H9 (cell line): ENCODE results near the gene VPS33A. TPM values are rescaled to one million over a fixed set of nuclear protein-coding genes. Genes with fewer than 3 reads are reported as not detected.

ENCODE experiments used
- DNase-seq: peaks from one replicate; pipeline ENCODE4 v3.0.0-alpha.2; 2017
- H2AFZ ChIP-seq: one replicate; pipeline ENCODE4 v1.6.1; 2013; ENCODE audit warnings: mild to moderate bottlenecking, low read length, control low read depth, moderate library complexity
- H2AK5ac ChIP-seq: 2 replicates; pipeline ENCODE4 v1.6.1; 2013; ENCODE audit warnings: low read length, control low read depth, mixed read lengths; ENCODE audit not compliant: insufficient read length
- H2BK120ac ChIP-seq: one replicate; pipeline ENCODE4 v1.6.1; 2013; ENCODE audit warnings: low read depth, mild to moderate bottlenecking, low read length, control low read depth, inconsistent platforms; ENCODE audit not compliant: poor library complexity, severe bottlenecking
- H2BK12ac ChIP-seq: 2 replicates; pipeline ENCODE4 v1.6.1; 2013; ENCODE audit warnings: low read length, control low read depth, mixed read lengths, low read depth; ENCODE audit not compliant: insufficient read length
- H2BK15ac ChIP-seq: 2 replicates; pipeline ENCODE4 v1.6.1; 2013; ENCODE audit warnings: low read depth, low read length, control low read depth
- H2BK20ac ChIP-seq: one replicate; pipeline ENCODE4 v1.6.1; 2013; ENCODE audit warnings: low read depth, mild to moderate bottlenecking, low read length, control low read depth, inconsistent platforms; ENCODE audit not compliant: poor library complexity, severe bottlenecking
- H2BK5ac ChIP-seq: 2 replicates; pipeline ENCODE4 v1.6.1; 2013; ENCODE audit warnings: low read length, control low read depth, mixed read lengths; ENCODE audit not compliant: insufficient read length
- H3K14ac ChIP-seq: 2 replicates; pipeline ENCODE4 v1.6.1; 2013; ENCODE audit warnings: low read length, control low read depth; ENCODE audit not compliant: insufficient read depth
- H3K18ac ChIP-seq: 2 replicates; pipeline ENCODE4 v1.6.1; 2013; ENCODE audit warnings: low read depth, mild to moderate bottlenecking, mixed read lengths, low read length, control low read depth; ENCODE audit not compliant: insufficient read length
- H3K23ac ChIP-seq: 2 replicates; pipeline ENCODE4 v1.6.1; 2013; ENCODE audit warnings: low read length, control low read depth, mixed read lengths, low read depth; ENCODE audit not compliant: insufficient read length
- H3K23me2 ChIP-seq: 2 replicates; pipeline ENCODE4 v1.6.1; 2013; ENCODE audit warnings: low read depth, mild to moderate bottlenecking, mixed read lengths, low read length, control low read depth; ENCODE audit not compliant: insufficient read length, poor library complexity, severe bottlenecking
- H3K27ac ChIP-seq: 2 replicates; pipeline ENCODE4 v1.5.1; 2013; ENCODE audit warnings: low read length, control low read depth, mixed read lengths, low read depth; ENCODE audit not compliant: insufficient read length
- H3K27me3 ChIP-seq: 2 replicates; pipeline ENCODE4 v1.6.1; 2013; ENCODE audit warnings: low read length, control low read depth, inconsistent platforms; ENCODE audit not compliant: insufficient read depth
- H3K4ac ChIP-seq: 2 replicates; pipeline ENCODE4 v1.6.1; 2013; ENCODE audit warnings: low read depth, mild to moderate bottlenecking, control low read depth, inconsistent platforms, low read length, moderate library complexity
- H3K4me1 ChIP-seq: 2 replicates; pipeline ENCODE4 v1.6.1; 2013; ENCODE audit warnings: low read length, control low read depth, inconsistent platforms; ENCODE audit not compliant: insufficient read depth
- H3K4me2 ChIP-seq: 2 replicates; pipeline ENCODE4 v1.6.1; 2013; ENCODE audit warnings: low read length, control low read depth, mixed read lengths; ENCODE audit not compliant: insufficient read length, insufficient read depth
- H3K56ac ChIP-seq: 2 replicates; pipeline ENCODE4 v1.6.1; 2013; ENCODE audit warnings: low read depth, mild to moderate bottlenecking, mixed read lengths, low read length, control low read depth; ENCODE audit not compliant: insufficient read length
- H3K79me1 ChIP-seq: 2 replicates; pipeline ENCODE4 v1.6.1; 2013; ENCODE audit warnings: low read depth, mild to moderate bottlenecking, moderate library complexity, low read length, control low read depth, inconsistent platforms; ENCODE audit not compliant: insufficient read depth, poor library complexity, severe bottlenecking
- H3K79me2 ChIP-seq: 2 replicates; pipeline ENCODE4 v1.6.1; 2013; ENCODE audit warnings: low read length, control low read depth, inconsistent platforms; ENCODE audit not compliant: insufficient read depth
- H3K9ac ChIP-seq: 2 replicates; pipeline ENCODE4 v1.6.1; 2013; ENCODE audit warnings: low read length, control low read depth, mixed read lengths; ENCODE audit not compliant: insufficient read length; ENCODE audit errors: extremely low read depth
- H3K9me3 ChIP-seq: one replicate; pipeline ENCODE4 v1.6.1; 2013; ENCODE audit warnings: low read depth, low read length, inconsistent platforms; ENCODE audit not compliant: control insufficient read depth
- H3T11ph ChIP-seq: one replicate; pipeline ENCODE4 v1.6.1; 2013; ENCODE audit warnings: mild to moderate bottlenecking, low read length, control low read depth, inconsistent platforms
- H4K20me1 ChIP-seq: one replicate; pipeline ENCODE4 v1.6.1; 2013; ENCODE audit not compliant: control insufficient read depth, insufficient read length, insufficient read depth
- H4K5ac ChIP-seq: 2 replicates; pipeline ENCODE4 v1.6.1; 2013; ENCODE audit warnings: low read depth, mild to moderate bottlenecking, mixed read lengths, low read length, control low read depth; ENCODE audit not compliant: insufficient read length
- H4K8ac ChIP-seq: replicated peaks from 2 replicates; pipeline ENCODE4 v1.6.1; 2013; ENCODE audit warnings: low read length, control low read depth, mixed read lengths, low read depth; ENCODE audit not compliant: insufficient read length
- H4K91ac ChIP-seq: 2 replicates; pipeline ENCODE4 v1.6.1; 2013; ENCODE audit warnings: low read depth, mild to moderate bottlenecking, moderate library complexity, mixed read lengths, low read length, control low read depth; ENCODE audit not compliant: insufficient read length
- H3K27ac Mint-ChIP-seq, 3 experiments: 2 replicates in 2 of 3; 3 replicates in 1 of 3; pipeline ENCODE4 v1.8.0; 2020 to 2021; ENCODE audit warnings: mixed read lengths in 3 of 3, mild to moderate bottlenecking in 1 of 3, moderate library complexity in 1 of 3
- H3K27me3 Mint-ChIP-seq: 2 replicates; pipeline ENCODE4 v1.8.0; 2021; ENCODE audit warnings: low read depth, mild to moderate bottlenecking, moderate library complexity, mixed read lengths
- H3K36me3 Mint-ChIP-seq, 3 experiments: 2 replicates in 2 of 3; 3 replicates in 1 of 3; pipeline ENCODE4 v1.8.0; 2020 to 2021; ENCODE audit warnings: low read depth in 3 of 3, mixed read lengths in 3 of 3; ENCODE audit not compliant: insufficient read depth in 1 of 3
- H3K4me1 Mint-ChIP-seq, 2 experiments: 2 replicates each; pipeline ENCODE4 v1.8.0; 2020; ENCODE audit warnings: mixed read lengths in 2 of 2
- H3K4me3 Mint-ChIP-seq, 2 experiments: 2 replicates in 1 of 2; 3 replicates in 1 of 2; pipeline ENCODE4 v1.8.0; 2020 to 2021; ENCODE audit warnings: mild to moderate bottlenecking in 2 of 2, mixed read lengths in 2 of 2, moderate library complexity in 1 of 2
- H3K9me3 Mint-ChIP-seq, 2 experiments: 2 replicates in 1 of 2; 3 replicates in 1 of 2; pipeline ENCODE4 v1.8.0; 2020; ENCODE audit warnings: mild to moderate bottlenecking in 2 of 2, mixed read lengths in 2 of 2, moderate library complexity in 1 of 2
- CTCF ChIP-seq: fragments of 200-600 bp; sonication (generic); conservative IDR thresholded peaks from 3 replicates; pipeline ENCODE4 v1.8.0; 2021; ENCODE audit warnings: antibody characterized with exemption, mild to moderate bottlenecking
- WGBS: extraction: QIAGEN DNeasy Blood & Tissue Kit; methylation state at CpG from one replicate; pipeline ENCODE4 v1.1.7; 2013; ENCODE audit warnings: missing lambda C conversion rate, low lambda C conversion rate, mixed read lengths; ENCODE audit not compliant: insufficient read length; ENCODE audit errors: extremely low coverage; 5-methylcytosine and 5-hydroxymethylcytosine counted together
- total RNA-seq: library from RNA; stranded (reverse); gene quantifications from 2 replicates; pipeline ENCODE4 v1.2.1, GENCODE V29; 2021

VPS33A gene
- total RNA-seq, 1 experiment from 2014 or later: 45.9 TPM

GRCh38 chr12:122200541-122201175 is 65.6 kb downstream of the VPS33A start:
- no CpG with 5 or more reads among the region's 24 CpGs for WGBS
- DNase-seq: peak; percentile 61

More at GRCh38 chr12:122200541-122201175, 65.6 kb downstream of the VPS33A start:
- H3K56ac ChIP-seq: no peak overlapping the region
- no peak overlapping the region for H2BK15ac ChIP-seq
- no peak overlapping the region for H3K23ac ChIP-seq
- H2BK12ac ChIP-seq: no peak overlapping the region
- H3K27ac ChIP-seq: no peak overlapping the region
- no peak overlapping the region for H2BK120ac ChIP-seq
- H4K20me1 ChIP-seq: no peaks in the 10 kb centered on the region
- H3K4me2 ChIP-seq: no peak overlapping the region
- H3K27ac Mint-ChIP-seq: no peak overlapping the region
- peaks cover 1% of the 10 kb centered on the region in 2 experiments for H3K9me3 Mint-ChIP-seq
- H3K79me1 ChIP-seq: no peaks in the 10 kb centered on the region
- H2BK20ac ChIP-seq: no peak overlapping the region
- no peak overlapping the region for H3K4me3 Mint-ChIP-seq
- no peak overlapping the region for H2BK5ac ChIP-seq
- H3K9ac ChIP-seq: no peak overlapping the region
- H3T11ph ChIP-seq: no peak overlapping the region
- no peak overlapping the region for H3K14ac ChIP-seq
- H4K8ac ChIP-seq: no peak overlapping the region
- peak; percentile 51 for TF ChIP-seq CTCF
- H3K4me1 Mint-ChIP-seq: peaks cover 11 to 18% of the 10 kb centered on the region in 2 experiments
- peaks cover 2% of the 10 kb centered on the region for H3K4me1 ChIP-seq
- H3K9me3 ChIP-seq: no peaks in the 10 kb centered on the region
- peaks cover 51% of the 10 kb centered on the region for H3K27me3 Mint-ChIP-seq
- no peaks in the 10 kb centered on the region; a peak in 2 of 7 replicates for H3K36me3 Mint-ChIP-seq
- no peak overlapping the region for H2AK5ac ChIP-seq
- no peak overlapping the region for H4K5ac ChIP-seq
- no peaks in the 10 kb centered on the region for H3K79me2 ChIP-seq
- H3K23me2 ChIP-seq: peaks cover 7% of the 10 kb centered on the region
- H3K4ac ChIP-seq: no peak overlapping the region
- no peak overlapping the region for H4K91ac ChIP-seq
- peaks cover 4% of the 10 kb centered on the region; the same call in 1 of the 2 replicates for H3K27me3 ChIP-seq
- no peak overlapping the region for H2AFZ ChIP-seq
- no peak overlapping the region for H3K18ac ChIP-seq
